NCI-H1048 (cell line): Measurements from ENCODE around the gene SMARCA1.
A peak's percentile ranks its signal among the peaks of the same experiment; 100 is the strongest.

Experiments
- DNase-seq: peaks from one replicate; lab custom pipeline; 2025; lab: John Stamatoyannopoulos, UW

Gene SMARCA1

DNA sequence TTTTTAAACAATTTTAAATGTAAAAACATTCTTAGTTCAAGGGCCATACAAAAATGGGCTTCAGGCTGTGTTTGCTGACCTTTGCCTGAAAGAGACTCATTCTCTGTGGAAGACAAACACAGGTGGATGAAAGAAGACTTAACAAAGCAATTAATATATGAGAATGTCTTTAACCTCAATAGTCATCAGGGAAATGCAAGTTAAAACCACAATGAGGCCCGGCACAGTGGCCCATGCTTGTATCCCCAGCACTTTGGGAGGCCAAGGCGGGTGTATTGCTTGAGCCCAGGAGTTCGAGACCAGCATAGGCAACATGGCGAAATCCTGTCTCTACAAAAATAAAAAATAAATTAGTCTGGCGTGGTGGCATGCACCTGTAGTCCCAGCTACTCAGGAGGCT lies 7.1 kb upstream of the SMARCA1 start:
- DNase-seq, result no peak

- no peak for DNase-seq
These were observed 6.5 kb upstream of the SMARCA1 start for GRCh38 chrX:129529685-129530281.

DNA sequence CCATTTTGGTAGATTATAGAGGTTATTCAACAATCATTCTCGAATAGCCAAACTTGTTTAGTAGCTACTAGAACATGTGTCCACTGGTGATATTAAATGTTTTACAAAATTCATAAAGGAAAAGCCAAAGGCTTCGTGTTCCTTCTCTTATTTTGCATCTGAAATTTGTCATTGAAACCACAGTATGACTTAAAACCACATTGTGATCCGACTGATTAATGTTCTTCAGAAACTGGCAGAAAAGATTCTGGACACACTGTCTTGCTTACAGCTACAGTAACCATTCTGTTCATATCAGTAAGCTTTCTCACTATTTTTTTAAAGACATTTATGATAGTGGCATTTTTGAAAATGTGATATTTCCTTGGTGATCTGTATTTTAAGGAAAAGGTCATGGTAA lies 2.6 kb upstream of the SMARCA1 start:
- no peak for DNase-seq

DNA sequence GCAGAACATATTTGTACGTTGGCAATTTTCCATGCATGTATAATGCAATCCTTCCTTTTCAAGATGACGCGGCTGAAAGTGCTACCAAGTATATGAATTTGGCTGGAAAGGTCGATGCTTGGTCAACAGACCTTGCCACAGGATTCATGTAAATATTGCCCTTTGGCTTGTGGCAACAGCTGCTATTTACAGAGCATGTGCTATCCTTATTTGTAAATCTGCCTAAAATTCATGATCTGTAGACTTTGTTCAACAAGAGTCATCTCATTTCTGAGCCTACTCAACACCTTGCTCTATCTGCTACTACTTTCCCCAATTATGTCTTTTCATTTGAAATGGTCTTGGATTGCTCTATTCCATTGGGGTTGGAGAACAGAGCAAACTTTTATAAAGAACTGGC lies 1.9 kb upstream of the SMARCA1 start:
- DNase-seq, result no peak

GRCh38 chrX:129524250-129524850 lies 1.1 kb upstream of the SMARCA1 start:
- DNase-seq, result no peak

DNA sequence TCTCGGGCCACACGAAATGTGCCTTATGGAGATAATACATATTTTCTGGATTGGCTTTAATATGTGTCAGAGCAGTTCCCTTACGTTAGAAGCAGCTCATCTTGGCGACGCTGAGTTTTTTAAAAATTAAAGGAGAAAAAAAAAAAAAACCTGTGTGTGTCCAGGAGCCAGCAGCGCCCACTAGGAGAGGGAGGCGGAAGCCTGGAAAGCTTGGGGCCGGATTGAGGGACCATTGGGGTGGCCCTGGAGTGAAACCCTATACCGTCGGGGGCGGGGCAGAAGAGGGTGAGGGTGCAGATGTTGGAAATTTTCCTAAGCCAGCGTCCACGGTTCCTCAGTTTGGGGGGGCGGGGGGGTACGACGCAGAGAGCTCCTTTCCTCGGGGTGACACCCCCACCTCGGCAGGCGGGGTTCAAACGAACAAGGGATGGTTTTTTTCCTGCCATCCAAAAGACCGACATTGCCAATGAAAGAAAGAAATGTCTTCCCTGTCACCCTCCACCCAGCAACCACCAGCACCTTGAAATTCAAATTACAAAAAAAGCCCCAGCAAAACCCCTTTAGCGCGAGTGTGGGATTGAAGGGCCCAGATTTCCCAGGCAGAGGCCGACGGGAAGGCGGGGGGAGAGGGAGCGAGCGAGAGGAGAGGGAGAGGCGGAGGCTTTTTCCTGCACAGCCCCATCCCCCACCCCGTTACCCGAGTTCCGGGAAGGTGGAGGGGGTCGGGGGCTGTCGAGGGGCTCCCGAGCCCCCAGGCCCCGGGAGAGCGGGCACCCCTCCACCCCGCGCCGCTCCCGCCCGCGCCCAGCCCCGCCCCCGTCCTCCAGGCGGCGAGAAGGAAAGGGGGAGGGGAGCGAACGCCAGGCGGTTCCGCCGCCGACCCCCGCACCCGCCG lies 859 bp downstream of the SMARCA1 start:
- peak; percentile 0 for DNase-seq

DNA sequence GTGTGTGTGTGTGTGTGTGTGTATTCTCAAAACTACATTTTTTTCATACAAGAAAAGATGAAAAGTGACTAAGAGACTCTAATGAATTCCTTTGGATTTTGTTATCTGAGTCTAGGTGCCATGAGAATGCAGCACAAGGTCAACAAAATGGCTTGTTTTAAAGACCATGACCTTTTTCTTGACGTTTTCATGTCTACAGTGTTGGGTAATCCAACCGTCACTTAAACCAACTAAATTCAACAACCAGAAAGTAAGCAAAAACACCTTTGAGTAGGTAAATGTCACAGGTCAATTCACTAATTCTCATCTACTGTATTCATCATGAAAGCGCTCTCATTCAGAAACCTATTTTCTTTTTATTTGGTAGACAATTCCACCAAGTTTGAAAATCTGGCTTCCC lies 3.1 kb downstream of the SMARCA1 start:
- no peak for DNase-seq

DNA sequence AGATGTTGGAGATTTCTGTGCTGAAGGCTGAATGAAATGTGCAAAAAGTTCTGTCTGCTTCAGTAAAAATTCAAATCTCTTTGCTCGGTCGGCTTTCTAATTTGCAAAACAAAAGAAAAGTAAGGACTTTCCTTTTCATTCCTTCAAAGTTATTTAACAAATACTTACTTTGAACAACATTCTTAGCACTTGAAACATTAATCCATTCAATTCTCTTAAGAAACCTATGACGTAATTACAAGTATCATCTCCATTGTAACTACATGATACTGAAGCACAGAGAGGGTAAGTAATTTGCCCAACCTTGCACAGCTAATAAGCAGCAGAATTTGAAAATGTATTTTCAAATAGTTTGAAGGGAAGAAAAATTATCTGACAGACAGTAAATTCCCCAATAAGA lies 6.9 kb downstream of the SMARCA1 start:
- no peak for DNase-seq

- DNase-seq, result no peak
These were observed 10.9 kb downstream of the SMARCA1 start for GRCh38 chrX:129512409-129512808.

DNA sequence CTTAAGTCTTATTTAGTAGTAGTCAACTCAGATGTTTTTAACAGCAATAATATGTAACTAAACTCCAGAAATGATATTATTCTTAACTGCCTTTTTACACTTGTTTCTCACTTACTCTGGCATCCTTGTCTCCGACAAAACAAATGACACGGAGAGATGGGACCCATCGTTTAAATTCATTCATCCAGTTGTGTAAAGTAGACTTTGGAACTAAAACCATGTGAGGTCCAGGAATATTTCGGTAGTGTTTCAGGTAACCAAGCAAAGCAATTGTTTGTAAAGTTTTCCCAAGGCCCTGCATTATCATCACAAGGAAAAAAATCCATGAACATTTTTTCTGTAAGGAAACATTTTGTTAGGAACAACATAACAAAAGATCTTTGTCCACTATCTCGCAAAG lies 11.6 kb downstream of the SMARCA1 start:
- no peak for DNase-seq

- no peak for DNase-seq
These were observed 13.0 kb downstream of the SMARCA1 start for GRCh38 chrX:129510331-129510730.

GRCh38 chrX:129497146-129497843 lies 26.0 kb downstream of the SMARCA1 start:
- no peak for DNase-seq

DNA sequence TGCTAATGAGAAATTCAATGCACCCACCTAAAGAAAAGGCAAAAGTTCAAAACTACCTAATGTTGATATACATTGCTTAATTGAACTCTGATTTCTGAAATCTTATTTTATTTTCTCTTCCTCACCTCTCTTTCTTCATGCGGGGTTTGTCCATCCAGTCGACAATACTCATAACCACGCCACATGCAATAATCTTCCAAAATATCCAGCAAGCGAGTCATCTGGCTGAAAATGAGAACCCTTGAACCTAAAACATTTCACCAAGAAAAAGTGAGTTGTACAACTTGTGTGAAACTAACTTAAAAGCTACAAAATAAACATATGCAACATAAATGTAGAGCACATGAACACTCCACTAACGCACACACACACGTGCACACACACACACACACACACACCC lies 26.7 kb downstream of the SMARCA1 start:
- DNase-seq, result no peak

DNA sequence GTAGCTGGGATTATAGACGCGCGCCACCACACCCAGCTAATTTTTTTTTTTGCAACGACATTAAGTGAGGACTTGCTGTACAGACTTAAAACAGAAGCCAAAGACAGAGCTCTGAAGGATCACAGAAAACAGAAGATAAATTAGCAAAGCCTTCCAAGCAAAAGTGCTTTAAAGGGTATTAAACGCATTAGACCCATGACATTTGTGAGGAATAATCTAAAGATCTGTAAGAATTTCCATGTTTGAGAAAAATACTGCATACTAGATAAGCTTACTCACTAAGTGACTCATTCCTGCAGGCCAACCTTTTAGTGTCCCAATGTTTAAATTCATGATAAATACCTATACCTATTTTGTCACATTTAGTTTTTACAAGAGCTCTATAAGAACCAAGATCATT lies 27.4 kb downstream of the SMARCA1 start:
- DNase-seq, result no peak

DNA sequence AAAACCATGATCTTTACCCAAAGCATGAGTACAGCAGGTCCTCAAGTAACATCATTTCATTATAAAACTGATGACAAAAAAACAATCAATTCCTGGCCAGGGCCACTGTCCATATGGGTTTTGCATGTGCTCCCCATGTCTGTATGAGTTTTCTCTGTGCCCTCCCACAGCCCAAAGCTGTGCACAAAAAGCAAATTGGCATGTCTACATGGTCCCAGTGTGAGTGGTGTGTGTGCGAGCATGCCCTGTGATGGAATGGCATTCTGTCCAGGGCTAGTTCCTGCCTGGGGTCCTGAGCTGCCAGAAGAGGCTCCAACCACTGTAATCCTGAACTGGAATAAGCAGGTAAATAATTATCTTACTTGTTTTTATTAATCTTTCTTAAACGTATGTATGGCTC lies 28.4 kb downstream of the SMARCA1 start:
- no peak for DNase-seq

DNA sequence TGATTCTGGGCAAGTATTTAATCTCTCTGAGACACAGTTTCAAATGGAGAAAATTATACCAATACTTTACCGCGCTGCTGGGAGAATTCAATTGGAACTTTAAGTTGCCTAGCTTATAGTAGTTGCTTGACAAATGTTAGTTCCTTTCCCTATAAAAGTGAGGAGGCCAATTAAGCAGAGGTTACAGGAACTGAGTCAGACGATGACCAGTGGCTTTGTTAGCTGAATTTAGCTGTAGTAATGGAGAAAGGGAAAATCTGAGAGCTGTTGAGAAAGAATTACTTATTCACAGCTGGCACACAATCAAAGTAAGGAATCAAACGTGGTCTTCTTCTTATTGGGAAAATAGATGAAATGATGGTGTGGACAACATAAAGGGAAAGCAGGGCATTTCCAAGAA lies 29.6 kb downstream of the SMARCA1 start:
- no peak for DNase-seq

DNA sequence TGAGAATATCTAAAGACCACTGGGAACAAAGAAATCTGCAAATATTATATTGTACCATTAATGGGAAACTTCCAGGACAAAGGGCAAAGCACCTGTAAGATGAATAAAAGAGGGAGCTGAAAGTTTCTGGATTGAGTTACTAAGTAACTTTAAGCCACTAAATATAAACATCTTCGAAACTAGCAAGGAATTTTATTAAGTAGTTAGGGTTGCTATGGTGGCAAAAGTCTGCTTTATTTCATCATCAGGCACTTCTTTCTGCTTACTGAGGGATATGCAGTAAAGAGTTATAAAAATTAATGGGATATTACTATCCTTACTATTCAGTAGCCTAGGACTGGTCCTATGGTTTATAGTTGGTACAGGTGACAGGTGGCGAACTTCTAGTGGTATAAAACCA lies 33.0 kb downstream of the SMARCA1 start:
- no peak for DNase-seq

DNA sequence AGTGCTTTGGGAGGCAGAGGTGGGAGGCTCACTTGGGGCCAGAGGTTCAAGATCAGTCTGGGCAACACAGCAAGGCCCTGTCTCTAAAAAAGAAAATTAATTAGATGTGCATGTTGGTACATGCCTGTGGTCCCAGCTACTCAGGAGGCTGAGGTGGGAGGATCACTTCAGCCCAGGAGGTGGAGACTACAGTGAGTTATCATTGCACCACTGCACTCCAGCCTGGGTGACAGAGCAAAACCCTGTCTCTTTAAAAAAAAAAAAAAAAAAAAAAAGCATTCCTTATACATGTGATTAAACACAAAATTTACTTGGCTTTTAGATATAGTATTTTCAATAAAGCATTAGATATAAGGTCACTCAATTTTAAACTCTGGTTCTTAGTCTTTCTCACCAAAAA lies 34.9 kb downstream of the SMARCA1 start:
- no peak for DNase-seq

DNA sequence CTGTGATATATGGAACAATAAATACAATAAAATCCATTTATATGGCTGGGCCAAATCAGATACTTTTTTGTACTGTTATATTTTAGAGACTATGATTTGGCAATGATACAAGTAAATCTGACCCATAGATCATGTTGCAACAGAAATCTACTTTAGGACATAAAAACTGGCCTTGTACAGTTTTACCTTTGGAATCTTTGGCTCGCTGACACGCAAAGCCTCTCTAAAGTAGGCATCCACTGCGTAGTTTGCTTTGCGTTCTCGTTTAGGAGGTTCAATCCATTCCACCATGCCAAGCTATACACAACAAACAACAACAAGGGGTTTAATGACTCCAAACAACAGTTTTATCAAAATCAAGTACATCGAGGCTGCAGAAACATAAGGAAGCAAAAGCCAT lies 42.4 kb downstream of the SMARCA1 start:
- no peak for DNase-seq

DNA sequence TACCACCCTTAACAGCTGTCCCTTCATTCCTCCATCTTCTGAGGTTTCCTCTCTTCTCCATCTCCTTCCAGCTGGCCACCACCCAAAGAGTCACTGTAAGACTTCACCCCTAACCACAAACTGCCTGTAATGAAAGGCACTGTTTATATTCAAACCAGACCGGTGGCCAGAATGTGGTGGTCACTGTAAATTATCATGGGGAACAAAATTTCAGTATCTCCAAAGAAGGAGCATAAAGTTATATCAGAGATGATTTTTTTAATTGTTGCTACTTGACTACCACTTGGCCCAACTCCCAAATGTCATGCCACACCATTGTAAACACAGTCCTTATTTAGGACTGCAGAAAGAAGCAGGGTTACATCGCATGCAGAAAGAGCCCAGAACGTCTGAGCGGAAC lies 44.8 kb downstream of the SMARCA1 start:
- DNase-seq, result no peak

DNA sequence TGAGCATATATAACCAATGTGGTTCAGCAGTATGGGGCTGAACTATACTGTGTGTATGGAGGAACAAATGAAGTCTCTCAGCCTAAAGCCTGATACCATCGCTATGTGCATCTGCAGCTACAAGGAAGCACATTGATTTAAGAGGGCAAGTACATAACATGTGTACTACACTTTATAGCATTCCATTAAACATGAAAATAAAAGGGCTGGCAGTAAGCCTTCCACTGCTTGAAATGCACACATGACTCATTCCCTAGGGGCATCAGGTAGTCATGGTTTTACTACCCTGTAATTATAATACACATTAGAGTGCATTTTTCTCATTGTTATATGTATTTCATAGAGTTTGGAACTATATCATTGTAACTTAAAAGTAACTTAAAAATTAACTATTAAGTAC lies 51.2 kb downstream of the SMARCA1 start:
- no peak for DNase-seq

GRCh38 chrX:129462707-129463106 lies 60.6 kb downstream of the SMARCA1 start:
- DNase-seq, result no peak
